SK-N-SH treated with all-trans-retinoic acid at 6 μM for 48 hours (cell line): ENCODE measurements around the gene ZBED4.

Experiments
- ATAC-seq: fragments of 200-7000 bp; cut with Tn5 transposase; 3 replicates; pipeline ENCODE4 v1.9.1; 2020; ENCODE audit warnings: mild to moderate bottlenecking, moderate library complexity
- ARNTL ChIP-seq: fragments of 450-650 bp; formaldehyde crosslinking; IDR thresholded peaks from 2 replicates; pipeline ENCODE4 v1.5.0; 2020; ENCODE audit warnings: low read depth, mild to moderate bottlenecking, moderate library complexity, borderline replicate concordance
- BACH2 ChIP-seq: fragments of 250-450 bp; sonication (Bioruptor Pico); IDR thresholded peaks from 2 replicates; pipeline ENCODE4 v1.9.0; 2021; ENCODE audit warnings: mild to moderate bottlenecking, borderline replicate concordance
- CREB5 ChIP-seq: fragments of 250-450 bp; sonication (Bioruptor Pico); IDR thresholded peaks from 2 replicates; pipeline ENCODE4 v1.5.1; 2020; ENCODE audit warnings: low read depth, mild to moderate bottlenecking, moderate library complexity
- CSDC2 ChIP-seq: fragments of 250-450 bp; sonication (Bioruptor Pico); IDR thresholded peaks from 2 replicates; pipeline ENCODE4 v1.5.0; 2020; ENCODE audit warnings: mild to moderate bottlenecking, moderate library complexity
- CSRNP3 ChIP-seq: fragments of 250-450 bp; sonication (Bioruptor Pico); IDR thresholded peaks from 2 replicates; pipeline ENCODE4 v1.5.1; 2021; ENCODE audit warnings: mild to moderate bottlenecking, moderate library complexity
- GLIS3 ChIP-seq: fragments of 250-450 bp; sonication (Bioruptor Pico); IDR thresholded peaks from 2 replicates; pipeline ENCODE4 v1.5.0; 2020; ENCODE audit warnings: mild to moderate bottlenecking, moderate library complexity
- ISL1 ChIP-seq: fragments of 250-450 bp; sonication (Bioruptor Pico); IDR thresholded peaks from 2 replicates; pipeline ENCODE4 v2.1.2; 2022; ENCODE audit warnings: mild to moderate bottlenecking, moderate library complexity
- OSR1 ChIP-seq: fragments of 250-450 bp; sonication (Bioruptor Pico); IDR thresholded peaks from 2 replicates; pipeline ENCODE4 v1.8.0; 2022; ENCODE audit warnings: moderate library complexity, mild to moderate bottlenecking, inconsistent platforms
- PATZ1 ChIP-seq: fragments of 250-450 bp; sonication (Bioruptor Pico); IDR thresholded peaks from 2 replicates; pipeline ENCODE4 v1.8.0; 2020; ENCODE audit warnings: mild to moderate bottlenecking, moderate library complexity, borderline replicate concordance
- POU6F1 ChIP-seq: fragments of 250-450 bp; sonication (Bioruptor Pico); IDR thresholded peaks from 2 replicates; pipeline ENCODE4 v1.8.0; 2021; ENCODE audit warnings: low read depth, mild to moderate bottlenecking, moderate library complexity, borderline replicate concordance
- PPARA ChIP-seq: fragments of 250-450 bp; sonication (Bioruptor Pico); IDR thresholded peaks from 2 replicates; pipeline ENCODE4 v1.5.0; 2020; ENCODE audit warnings: mild to moderate bottlenecking, borderline replicate concordance
- RARB ChIP-seq: fragments of 250-450 bp; sonication (Bioruptor Pico); IDR thresholded peaks from 2 replicates; pipeline ENCODE4 v1.8.0; 2021; ENCODE audit warnings: mild to moderate bottlenecking, moderate library complexity
- SNAI2 ChIP-seq: fragments of 250-450 bp; sonication (Bioruptor Pico); IDR thresholded peaks from 2 replicates; pipeline ENCODE4 v1.5.0; 2020; ENCODE audit warnings: mild to moderate bottlenecking, moderate library complexity
- TOX ChIP-seq: fragments of 250-450 bp; sonication (Bioruptor Pico); IDR thresholded peaks from 2 replicates; pipeline ENCODE4 v1.8.0; 2021; ENCODE audit warnings: mild to moderate bottlenecking, moderate library complexity, borderline replicate concordance
- TSHZ2 ChIP-seq: fragments of 250-450 bp; sonication (Bioruptor Pico); IDR thresholded peaks from 2 replicates; pipeline ENCODE4 v1.5.0; 2020; ENCODE audit warnings: mild to moderate bottlenecking, moderate library complexity
- ZC3H10 ChIP-seq: fragments of 250-450 bp; sonication (Bioruptor Pico); IDR thresholded peaks from 2 replicates; pipeline ENCODE4 v1.5.1; 2021; ENCODE audit warnings: mild to moderate bottlenecking, moderate library complexity
- ZFP3 ChIP-seq: fragments of 250-450 bp; sonication (Bioruptor Pico); IDR thresholded peaks from 2 replicates; pipeline ENCODE4 v1.5.0; 2020; ENCODE audit warnings: mild to moderate bottlenecking, moderate library complexity
- ZFP30 ChIP-seq: fragments of 450-650 bp; formaldehyde crosslinking; IDR thresholded peaks from 2 replicates; pipeline ENCODE4 v1.5.0; 2022; ENCODE audit warnings: mild to moderate bottlenecking, moderate library complexity
- ZNF565 ChIP-seq: fragments of 450-650 bp; formaldehyde crosslinking; conservative IDR thresholded peaks from 2 replicates; pipeline ENCODE4 v1.5.0; 2020; ENCODE audit warnings: low read depth, mild to moderate bottlenecking, moderate library complexity
- ZNF70 ChIP-seq: fragments of 450-650 bp; formaldehyde crosslinking; IDR thresholded peaks from 2 replicates; pipeline ENCODE4 v1.5.0; 2020; ENCODE audit warnings: mild to moderate bottlenecking, moderate library complexity
- ZNF8 ChIP-seq: fragments of 450-650 bp; formaldehyde crosslinking; IDR thresholded peaks from 2 replicates; pipeline ENCODE4 v1.5.0; 2020; ENCODE audit warnings: mild to moderate bottlenecking, moderate library complexity

The ZBED4 gene

GRCh38 chr22:49929211-49929979, 75.8 kb downstream of the ZBED4 start:
- TF ChIP-seq SNAI2 (CRISPR knock-in tag): peak; percentile 35; the same call in 1 of the 2 replicates
- no peak for TF ChIP-seq ZC3H10 (CRISPR knock-in tag)
- TF ChIP-seq, all 23 proteins: peak for 1
- ATAC-seq: peak; percentile 87

- no peak; the same call in 2 of the 3 replicates for ATAC-seq
- TF ChIP-seq TOX (CRISPR knock-in tag) (no peak), PATZ1 (no peak), ISL1 (CRISPR knock-in tag) (no peak), PPARA (CRISPR knock-in tag) (no peak), RARB (CRISPR knock-in tag) (no peak), ZC3H10 (CRISPR knock-in tag) (no peak), TSHZ2 (no peak), ARNTL (CRISPR knock-in tag) (no peak), ZNF565 (CRISPR knock-in tag) (no peak), ZFP3 (CRISPR knock-in tag) (no peak), CSDC2 (CRISPR knock-in tag) (no peak), POU6F1 (no peak), SNAI2 (CRISPR knock-in tag) (no peak), ZFP30 (CRISPR knock-in tag) (no peak), GLIS3 (CRISPR knock-in tag) (no peak), ZNF8 (CRISPR knock-in tag) (no peak), BACH2 (CRISPR knock-in tag) (no peak)
Observed at GRCh38 chr22:49929994-49930575, 76.4 kb downstream of the ZBED4 start.

- TF ChIP-seq ZFP3 (CRISPR knock-in tag) (no peak), ARNTL (CRISPR knock-in tag) (no peak), ZNF70 (CRISPR knock-in tag) (no peak), ZNF8 (CRISPR knock-in tag) (no peak), CSRNP3 (CRISPR knock-in tag) (no peak), PATZ1 (no peak), OSR1 (CRISPR knock-in tag) (no peak), CREB5 (CRISPR knock-in tag) (no peak), ZFP30 (CRISPR knock-in tag) (no peak), BACH2 (CRISPR knock-in tag) (no peak), ISL1 (CRISPR knock-in tag) (no peak), GLIS3 (CRISPR knock-in tag) (no peak), ZNF565 (CRISPR knock-in tag) (no peak), ZC3H10 (CRISPR knock-in tag) (no peak), POU6F1 (no peak)
- peak; percentile 60 for ATAC-seq
Observed at GRCh38 chr22:49930596-49931412, 77.2 kb downstream of the ZBED4 start.
